GM12878 (cell line): ENCODE data around the gene GMDS. TPM values are rescaled to one million over a fixed set of nuclear protein-coding genes. Genes with fewer than 3 reads are reported as not detected.

ENCODE experiments used
- ATF7 ChIP-seq: fragments of 450-650 bp; IDR thresholded peaks from 2 replicates; pipeline ENCODE4 v1.6.1; 2016; ENCODE audit warnings: low read depth, mild to moderate bottlenecking
- CEBPB ChIP-seq, 2 experiments: fragments of 150-350 bp in 1 of 2; IDR thresholded peaks; 2 replicates each; pipeline ENCODE4 v1.6.1; 2012 to 2014; ENCODE audit warnings: low read depth in 2 of 2, low read length in 2 of 2, borderline replicate concordance in 1 of 2, inconsistent platforms in 1 of 2
- CHD1 ChIP-seq: IDR thresholded peaks from 2 replicates; pipeline ENCODE4 v1.6.1; 2012; ENCODE audit warnings: low read depth, low read length, improper control_type of control experiment
- POLR2A ChIP-seq: IDR thresholded peaks from 2 replicates; pipeline ENCODE4 v1.6.1; 2011; ENCODE audit warnings: low read depth, mild to moderate bottlenecking, low read length
- TCF7 ChIP-seq: IDR thresholded peaks from 2 replicates; pipeline ENCODE4 v1.6.1; 2014; ENCODE audit warnings: antibody characterized with exemption, borderline replicate concordance
- YBX1 ChIP-seq: fragments of 450-650 bp; IDR thresholded peaks from 2 replicates; pipeline ENCODE4 v1.6.1; 2016; ENCODE audit warnings: antibody characterized with exemption
- polyA plus RNA-seq, 11 experiments: library from polyadenylated mRNA; depleted of rRNA in 4 of 11; unstranded in 6 of 11; stranded (reverse) in 5 of 11; fragments of >200 nt; fragmentation: Nextera tagmentation in 4 of 11; fragmentation: Illumina TruSeq in 1 of 11; extraction: Ambion mirVana in 4 of 11; extraction: Trizol in 1 of 11; gene quantifications; 1 replicate in 1 of 11; 2 replicates in 10 of 11; pipeline versions ENCODE4 v1.2.1 to v1.2.3, GENCODE V29; 2011 to 2016; ENCODE audit warnings: inconsistent platforms in 2 of 11, missing spikeins in 2 of 11, low read depth in 1 of 11
- total RNA-seq, 4 experiments: library from RNA; depleted of rRNA in 3 of 4; stranded (reverse); fragments of >200 nt in 3 of 4; fragmentation: Illumina TruSeq in 1 of 4; extraction: Trizol in 1 of 4; gene quantifications; 2 replicates each; pipeline versions ENCODE4 v1.2.1 to v1.2.3, GENCODE V29; 2013 to 2021
- TF ChIP-seq, protein P1 (sequence below): fragments of 450-650 bp; IDR thresholded peaks from 2 replicates; pipeline ENCODE4 v1.6.1; 2018; ENCODE audit warnings: mild to moderate bottlenecking, low read depth, moderate library complexity; ENCODE audit not compliant: partially characterized antibody
- TF ChIP-seq, protein P2 (sequence below): fragments of 450-650 bp; IDR thresholded peaks from 2 replicates; pipeline ENCODE4 v1.6.1; 2016; ENCODE audit warnings: mild to moderate bottlenecking
- TF ChIP-seq, protein P3 (sequence below): fragments of 450-650 bp; conservative IDR thresholded peaks from 2 replicates; pipeline ENCODE4 v1.6.1; 2017; ENCODE audit warnings: mild to moderate bottlenecking, moderate library complexity
- TF ChIP-seq, protein P4 (sequence below): fragments of 450-650 bp; IDR thresholded peaks from 2 replicates; pipeline ENCODE4 v1.6.1; 2017; ENCODE audit warnings: antibody characterized with exemption, mild to moderate bottlenecking, moderate library complexity
- TF ChIP-seq, protein P5 (sequence below): fragments of 450-650 bp; IDR thresholded peaks from 2 replicates; pipeline ENCODE4 v1.6.1; 2017; ENCODE audit warnings: mild to moderate bottlenecking, moderate library complexity

The GMDS gene
- total and polyA plus RNA-seq, 10 of the 15 experiments (the other 5 are each of a cell fraction or from before 2014, with no cell fraction given) = 0.61 to 53.8 (median 29.3) TPM

DNA sequence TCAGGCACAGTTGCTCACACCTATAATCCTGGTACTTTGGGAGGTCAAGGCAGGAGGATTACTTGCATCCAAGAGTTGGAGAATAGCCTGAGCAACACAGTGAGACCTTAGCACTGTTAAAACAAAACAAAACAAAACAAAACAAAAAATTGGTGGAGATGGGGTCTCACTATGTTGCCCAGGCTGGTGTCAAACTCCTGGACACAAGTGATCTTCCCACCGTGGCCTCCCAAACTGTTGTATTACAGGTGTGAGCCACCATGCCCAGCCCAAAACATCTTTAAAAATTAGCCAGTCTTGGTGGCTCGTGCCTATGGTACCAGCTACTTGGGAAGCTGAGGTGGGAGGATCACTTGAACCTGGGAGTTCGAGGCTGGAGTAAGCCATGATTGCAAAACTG, 120.2 kb downstream of the GMDS start (continued):
- TF ChIP-seq, protein P1, sequence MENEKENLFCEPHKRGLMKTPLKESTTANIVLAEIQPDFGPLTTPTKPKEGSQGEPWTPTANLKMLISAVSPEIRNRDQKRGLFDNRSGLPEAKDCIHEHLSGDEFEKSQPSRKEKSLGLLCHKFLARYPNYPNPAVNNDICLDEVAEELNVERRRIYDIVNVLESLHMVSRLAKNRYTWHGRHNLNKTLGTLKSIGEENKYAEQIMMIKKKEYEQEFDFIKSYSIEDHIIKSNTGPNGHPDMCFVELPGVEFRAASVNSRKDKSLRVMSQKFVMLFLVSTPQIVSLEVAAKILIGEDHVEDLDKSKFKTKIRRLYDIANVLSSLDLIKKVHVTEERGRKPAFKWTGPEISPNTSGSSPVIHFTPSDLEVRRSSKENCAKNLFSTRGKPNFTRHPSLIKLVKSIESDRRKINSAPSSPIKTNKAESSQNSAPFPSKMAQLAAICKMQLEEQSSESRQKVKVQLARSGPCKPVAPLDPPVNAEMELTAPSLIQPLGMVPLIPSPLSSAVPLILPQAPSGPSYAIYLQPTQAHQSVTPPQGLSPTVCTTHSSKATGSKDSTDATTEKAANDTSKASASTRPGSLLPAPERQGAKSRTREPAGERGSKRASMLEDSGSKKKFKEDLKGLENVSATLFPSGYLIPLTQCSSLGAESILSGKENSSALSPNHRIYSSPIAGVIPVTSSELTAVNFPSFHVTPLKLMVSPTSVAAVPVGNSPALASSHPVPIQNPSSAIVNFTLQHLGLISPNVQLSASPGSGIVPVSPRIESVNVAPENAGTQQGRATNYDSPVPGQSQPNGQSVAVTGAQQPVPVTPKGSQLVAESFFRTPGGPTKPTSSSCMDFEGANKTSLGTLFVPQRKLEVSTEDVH = no peak
- TF ChIP-seq, protein P2, sequence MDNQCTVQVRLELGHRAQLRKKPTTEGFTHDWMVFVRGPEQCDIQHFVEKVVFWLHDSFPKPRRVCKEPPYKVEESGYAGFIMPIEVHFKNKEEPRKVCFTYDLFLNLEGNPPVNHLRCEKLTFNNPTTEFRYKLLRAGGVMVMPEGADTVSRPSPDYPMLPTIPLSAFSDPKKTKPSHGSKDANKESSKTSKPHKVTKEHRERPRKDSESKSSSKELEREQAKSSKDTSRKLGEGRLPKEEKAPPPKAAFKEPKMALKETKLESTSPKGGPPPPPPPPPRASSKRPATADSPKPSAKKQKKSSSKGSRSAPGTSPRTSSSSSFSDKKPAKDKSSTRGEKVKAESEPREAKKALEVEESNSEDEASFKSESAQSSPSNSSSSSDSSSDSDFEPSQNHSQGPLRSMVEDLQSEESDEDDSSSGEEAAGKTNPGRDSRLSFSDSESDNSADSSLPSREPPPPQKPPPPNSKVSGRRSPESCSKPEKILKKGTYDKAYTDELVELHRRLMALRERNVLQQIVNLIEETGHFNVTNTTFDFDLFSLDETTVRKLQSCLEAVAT = no peak
- no peak for TF ChIP-seq CEBPB (IDR thresholded peaks at IDR 0.05; ENCODE audit: borderline replicate concordance in 1 of 2, low read depth in 2 of 2, low read length in 2 of 2)
- TF ChIP-seq YBX1 = no peak
- no peak for TF ChIP-seq ATF7
- TF ChIP-seq, protein P3, sequence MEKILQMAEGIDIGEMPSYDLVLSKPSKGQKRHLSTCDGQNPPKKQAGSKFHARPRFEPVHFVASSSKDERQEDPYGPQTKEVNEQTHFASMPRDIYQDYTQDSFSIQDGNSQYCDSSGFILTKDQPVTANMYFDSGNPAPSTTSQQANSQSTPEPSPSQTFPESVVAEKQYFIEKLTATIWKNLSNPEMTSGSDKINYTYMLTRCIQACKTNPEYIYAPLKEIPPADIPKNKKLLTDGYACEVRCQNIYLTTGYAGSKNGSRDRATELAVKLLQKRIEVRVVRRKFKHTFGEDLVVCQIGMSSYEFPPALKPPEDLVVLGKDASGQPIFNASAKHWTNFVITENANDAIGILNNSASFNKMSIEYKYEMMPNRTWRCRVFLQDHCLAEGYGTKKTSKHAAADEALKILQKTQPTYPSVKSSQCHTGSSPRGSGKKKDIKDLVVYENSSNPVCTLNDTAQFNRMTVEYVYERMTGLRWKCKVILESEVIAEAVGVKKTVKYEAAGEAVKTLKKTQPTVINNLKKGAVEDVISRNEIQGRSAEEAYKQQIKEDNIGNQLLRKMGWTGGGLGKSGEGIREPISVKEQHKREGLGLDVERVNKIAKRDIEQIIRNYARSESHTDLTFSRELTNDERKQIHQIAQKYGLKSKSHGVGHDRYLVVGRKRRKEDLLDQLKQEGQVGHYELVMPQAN = no peak
- no peak for TF ChIP-seq POLR2A
- TF ChIP-seq, protein P4, sequence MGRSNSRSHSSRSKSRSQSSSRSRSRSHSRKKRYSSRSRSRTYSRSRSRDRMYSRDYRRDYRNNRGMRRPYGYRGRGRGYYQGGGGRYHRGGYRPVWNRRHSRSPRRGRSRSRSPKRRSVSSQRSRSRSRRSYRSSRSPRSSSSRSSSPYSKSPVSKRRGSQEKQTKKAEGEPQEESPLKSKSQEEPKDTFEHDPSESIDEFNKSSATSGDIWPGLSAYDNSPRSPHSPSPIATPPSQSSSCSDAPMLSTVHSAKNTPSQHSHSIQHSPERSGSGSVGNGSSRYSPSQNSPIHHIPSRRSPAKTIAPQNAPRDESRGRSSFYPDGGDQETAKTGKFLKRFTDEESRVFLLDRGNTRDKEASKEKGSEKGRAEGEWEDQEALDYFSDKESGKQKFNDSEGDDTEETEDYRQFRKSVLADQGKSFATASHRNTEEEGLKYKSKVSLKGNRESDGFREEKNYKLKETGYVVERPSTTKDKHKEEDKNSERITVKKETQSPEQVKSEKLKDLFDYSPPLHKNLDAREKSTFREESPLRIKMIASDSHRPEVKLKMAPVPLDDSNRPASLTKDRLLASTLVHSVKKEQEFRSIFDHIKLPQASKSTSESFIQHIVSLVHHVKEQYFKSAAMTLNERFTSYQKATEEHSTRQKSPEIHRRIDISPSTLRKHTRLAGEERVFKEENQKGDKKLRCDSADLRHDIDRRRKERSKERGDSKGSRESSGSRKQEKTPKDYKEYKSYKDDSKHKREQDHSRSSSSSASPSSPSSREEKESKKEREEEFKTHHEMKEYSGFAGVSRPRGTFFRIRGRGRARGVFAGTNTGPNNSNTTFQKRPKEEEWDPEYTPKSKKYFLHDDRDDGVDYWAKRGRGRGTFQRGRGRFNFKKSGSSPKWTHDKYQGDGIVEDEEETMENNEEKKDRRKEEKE = no peak
- no peak for TF ChIP-seq TCF7
- TF ChIP-seq, protein P5, sequence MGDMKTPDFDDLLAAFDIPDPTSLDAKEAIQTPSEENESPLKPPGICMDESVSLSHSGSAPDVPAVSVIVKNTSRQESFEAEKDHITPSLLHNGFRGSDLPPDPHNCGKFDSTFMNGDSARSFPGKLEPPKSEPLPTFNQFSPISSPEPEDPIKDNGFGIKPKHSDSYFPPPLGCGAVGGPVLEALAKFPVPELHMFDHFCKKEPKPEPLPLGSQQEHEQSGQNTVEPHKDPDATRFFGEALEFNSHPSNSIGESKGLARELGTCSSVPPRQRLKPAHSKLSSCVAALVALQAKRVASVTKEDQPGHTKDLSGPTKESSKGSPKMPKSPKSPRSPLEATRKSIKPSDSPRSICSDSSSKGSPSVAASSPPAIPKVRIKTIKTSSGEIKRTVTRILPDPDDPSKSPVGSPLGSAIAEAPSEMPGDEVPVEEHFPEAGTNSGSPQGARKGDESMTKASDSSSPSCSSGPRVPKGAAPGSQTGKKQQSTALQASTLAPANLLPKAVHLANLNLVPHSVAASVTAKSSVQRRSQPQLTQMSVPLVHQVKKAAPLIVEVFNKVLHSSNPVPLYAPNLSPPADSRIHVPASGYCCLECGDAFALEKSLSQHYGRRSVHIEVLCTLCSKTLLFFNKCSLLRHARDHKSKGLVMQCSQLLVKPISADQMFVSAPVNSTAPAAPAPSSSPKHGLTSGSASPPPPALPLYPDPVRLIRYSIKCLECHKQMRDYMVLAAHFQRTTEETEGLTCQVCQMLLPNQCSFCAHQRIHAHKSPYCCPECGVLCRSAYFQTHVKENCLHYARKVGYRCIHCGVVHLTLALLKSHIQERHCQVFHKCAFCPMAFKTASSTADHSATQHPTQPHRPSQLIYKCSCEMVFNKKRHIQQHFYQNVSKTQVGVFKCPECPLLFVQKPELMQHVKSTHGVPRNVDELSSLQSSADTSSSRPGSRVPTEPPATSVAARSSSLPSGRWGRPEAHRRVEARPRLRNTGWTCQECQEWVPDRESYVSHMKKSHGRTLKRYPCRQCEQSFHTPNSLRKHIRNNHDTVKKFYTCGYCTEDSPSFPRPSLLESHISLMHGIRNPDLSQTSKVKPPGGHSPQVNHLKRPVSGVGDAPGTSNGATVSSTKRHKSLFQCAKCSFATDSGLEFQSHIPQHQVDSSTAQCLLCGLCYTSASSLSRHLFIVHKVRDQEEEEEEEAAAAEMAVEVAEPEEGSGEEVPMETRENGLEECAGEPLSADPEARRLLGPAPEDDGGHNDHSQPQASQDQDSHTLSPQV = no peak
- TF ChIP-seq CHD1 = no peak
